ENCODE results near the gene SPDYC. TPM values are rescaled to one million over a fixed set of nuclear protein-coding genes. Genes with fewer than 3 reads are reported as not detected.
"Not testable (repeated sequence)": the region's sequence is repeated elsewhere in the genome, so short reads cannot be mapped to it uniquely, and the experiment has no call there.

The SPDYC gene
- total and polyA plus RNA-seq, 2 experiments from 2014 or later: 0.27 TPM; not detected in 1

GRCh38 chr11:65172600-65172999, 2.6 kb downstream of the SPDYC start:
- no peaks in the 10 kb centered on the region for H3K79me2 ChIP-seq (replicated peaks; ENCODE audit: insufficient read depth)
- DNase-seq (ENCODE audit: low spot score): no peak
- Mint-ChIP-seq H3K27ac (no peak overlapping the region; the same call in 1 of the 2 replicates), H3K36me3 (ENCODE audit: low read depth) (no peaks in the 10 kb centered on the region), H3K4me3 (no peak overlapping the region), H3K4me1 (peaks cover 9% of the 10 kb centered on the region), H3K27me3 (ENCODE audit: insufficient read depth, low read depth, poor library complexity) (peaks cover 9% of the 10 kb centered on the region), H3K9me3 (no peaks in the 10 kb centered on the region)
- ATAC-seq: peak; percentile 51
- H3K36me3 ChIP-seq (ENCODE audit: insufficient read depth): no peaks in the 10 kb centered on the region
- no peaks in the 10 kb centered on the region for H4K20me1 ChIP-seq (replicated peaks; ENCODE audit: insufficient read depth)
- H3K27ac ChIP-seq (ENCODE audit: low read depth): no peak overlapping the region
- TF ChIP-seq NANOG (IDR thresholded peaks at IDR 0.05; ENCODE audit: borderline replicate concordance) (no peak), CTCF (conservative IDR thresholded peaks at IDR 0.05; ENCODE audit: low read depth in 2 of 2) (peak in 1 of 2 experiments; percentile 16; a peak in 1 of 4 replicates)
- H3K4me1 ChIP-seq (ENCODE audit: insufficient read depth): no peaks in the 10 kb centered on the region
- no peak overlapping the region for H3K4me2 ChIP-seq
- H3K9me2 ChIP-seq (ENCODE audit: insufficient read depth): no peaks in the 10 kb centered on the region
- H3F3A ChIP-seq (replicated peaks; ENCODE audit: low read depth): no peaks in the 10 kb centered on the region
- H3K4me3 ChIP-seq: no peak overlapping the region
- H3K27me3 ChIP-seq (ENCODE audit: insufficient read depth): no peaks in the 10 kb centered on the region
- no peak overlapping the region for H2AFZ ChIP-seq

- H2AFZ ChIP-seq; H3K36me3 ChIP-seq (ENCODE audit: insufficient read depth); H3K4me1 ChIP-seq (ENCODE audit: insufficient read depth); H4K20me1 ChIP-seq (replicated peaks; ENCODE audit: insufficient read depth); ATAC-seq; H3K27me3 Mint-ChIP-seq (ENCODE audit: insufficient read depth, low read depth, poor library complexity); H3K4me1 Mint-ChIP-seq; H3K9me2 ChIP-seq (ENCODE audit: insufficient read depth); H3K27me3 ChIP-seq (ENCODE audit: insufficient read depth); H3K27ac ChIP-seq (ENCODE audit: low read depth); H3K4me3 ChIP-seq; H3K4me3 Mint-ChIP-seq; H3F3A ChIP-seq (replicated peaks; ENCODE audit: low read depth); DNase-seq (ENCODE audit: low spot score); H3K36me3 Mint-ChIP-seq (ENCODE audit: low read depth); H3K9me3 Mint-ChIP-seq; H3K4me2 ChIP-seq; H3K79me2 ChIP-seq (replicated peaks; ENCODE audit: insufficient read depth): not testable (repeated sequence)
- H3K27ac Mint-ChIP-seq: peak overlapping the region; percentile 23; the same call in 1 of the 2 replicates
Observed at GRCh38 chr11:65174571-65175010, 4.6 kb downstream of the SPDYC start.

- Histone ChIP-seq H3K27me3 (ENCODE audit: insufficient read depth) (no peaks in the 10 kb centered on the region), H3K9me2 (ENCODE audit: insufficient read depth) (no peaks in the 10 kb centered on the region), H2AFZ (peak overlapping the region; percentile 97), H3K27ac (ENCODE audit: low read depth) (peak overlapping the region; percentile 50; the same call in 1 of the 2 replicates), H3K4me3 (peak overlapping the region; percentile 92), H3K36me3 (ENCODE audit: insufficient read depth) (no peaks in the 10 kb centered on the region), H3K4me1 (ENCODE audit: insufficient read depth) (peaks cover 41% of the 10 kb centered on the region), H3K79me2 (replicated peaks; ENCODE audit: insufficient read depth) (peaks cover 13% of the 10 kb centered on the region), H4K20me1 (replicated peaks; ENCODE audit: insufficient read depth) (no peaks in the 10 kb centered on the region), H3F3A (replicated peaks; ENCODE audit: low read depth) (peaks cover 28% of the 10 kb centered on the region), H3K4me2 (peak overlapping the region; percentile 82)
- H3K4me1 Mint-ChIP-seq: peaks cover 41% of the 10 kb centered on the region
- DNase-seq (ENCODE audit: low spot score) (peak; percentile 89), ATAC-seq (peak; percentile 55)
- H3K27ac Mint-ChIP-seq: 0 out of 2 replicates have a peak overlapping the region, but pooled peaks have one; percentile 62
- H3K36me3 Mint-ChIP-seq (ENCODE audit: low read depth): peaks cover 8% of the 10 kb centered on the region; the same call in 2 of the 3 replicates
- peak overlapping the region; percentile 86 for H3K4me3 Mint-ChIP-seq
- H3K9me3 Mint-ChIP-seq: no peaks in the 10 kb centered on the region
- H3K27me3 Mint-ChIP-seq (ENCODE audit: insufficient read depth, low read depth, poor library complexity): peaks cover 17% of the 10 kb centered on the region
- TF ChIP-seq CTCF (conservative IDR thresholded peaks at IDR 0.05; ENCODE audit: low read depth in 2 of 2) (peak; percentile 55 to 80), POLR2AphosphoS5 (IDR thresholded peaks at IDR 0.05; ENCODE audit: low read depth) (peak; percentile 50), ZNF331 (CRISPR knock-in tag; IDR thresholded peaks at IDR 0.05; ENCODE audit: low read depth) (no peak)
Observed at GRCh38 chr11:65180877-65181568, 11.0 kb downstream of the SPDYC start.
